K562 (cell line): ENCODE results near the gene PDGFA. TPM values are rescaled to one million over a fixed set of nuclear protein-coding genes. Genes with fewer than 3 reads are reported as not detected.

Experiments used
- ATAC-seq: fragments of 200-7000 bp; cut with Tn5 transposase; 3 replicates; pipeline ENCODE4 v1.9.1; 2020; ENCODE audit warnings: moderate library complexity
- BruUV-seq: library from RNA; stranded (reverse); fragments of 400-500 nt; replicated peaks from 2 replicates; lab custom pipeline; 2021; lab: Mats Ljungman, UMichigan
- CTCF ChIA-PET: fragments of 300-600 bp; formaldehyde crosslinking; extraction: SDS; loops from one replicate; lab custom pipeline; 2021; ENCODE audit warnings: low intra/inter-chr PET ratio; lab: Yijun Ruan, JAX
- POLR2A ChIA-PET: fragments of 300-600, 350-650 bp; sonication (Branson Sonifier 250); formaldehyde crosslinking; extraction: SDS; loops from one replicate; lab custom pipeline; 2021; ENCODE audit warnings: antibody characterized with exemption, inconsistent platforms; lab: Yijun Ruan, JAX
- DNase-seq, 4 experiments: peaks; one replicate each; pipeline versions ENCODE4 v3.0.0 to v3.0.0-alpha.2; 2011 to 2018; ENCODE audit warnings: low spot score in 3 of 4, mixed read lengths in 3 of 4; ENCODE audit errors: extremely low read depth in 1 of 4
- FAIRE-seq: peaks from 2 replicates; lab custom pipeline; 2011; peaks lifted over from hg19 to GRCh38; lab: Jason Lieb, UNC
- H2AFZ ChIP-seq: 2 replicates; pipeline ENCODE4 v1.6.0; 2011; ENCODE audit warnings: low read depth, low read length, control low read depth, inconsistent platforms
- H3K27ac ChIP-seq: fragments of 200-600 bp; 3 replicates; pipeline ENCODE4 v1.8.0; 2011; ENCODE audit warnings: low read depth, mild to moderate bottlenecking, control low read depth, inconsistent platforms, low read length, moderate library complexity, mixed read lengths; ENCODE audit errors: extremely low read depth
- H3K27me3 ChIP-seq, 2 experiments: fragments of 300-600 bp in 1 of 2; 2 replicates in 1 of 2; 3 replicates in 1 of 2; pipeline versions ENCODE4 v1.6.0 to v1.8.0; 2011; ENCODE audit warnings: inconsistent platforms in 2 of 2, low read length in 2 of 2, mild to moderate bottlenecking in 1 of 2, mixed read lengths in 1 of 2, moderate library complexity in 1 of 2; ENCODE audit not compliant: control insufficient read depth in 2 of 2, insufficient read depth in 2 of 2
- H3K36me3 ChIP-seq: fragments of 300-600 bp; 3 replicates; pipeline ENCODE4 v1.8.0; 2011; ENCODE audit warnings: mild to moderate bottlenecking, low read length, inconsistent platforms; ENCODE audit not compliant: control insufficient read depth, insufficient read depth
- H3K4me1 ChIP-seq, 2 experiments: fragments of 200-600 bp in 1 of 2; replicated peaks in 1 of 2; 2 replicates in 1 of 2; 3 replicates in 1 of 2; pipeline versions ENCODE4 v1.5.1 to v1.8.0; 2011; ENCODE audit warnings: inconsistent platforms in 2 of 2, low read length in 2 of 2, mild to moderate bottlenecking in 1 of 2, mixed read lengths in 1 of 2, moderate library complexity in 1 of 2; ENCODE audit not compliant: control insufficient read depth in 2 of 2, insufficient read depth in 2 of 2
- H3K4me2 ChIP-seq: 2 replicates; pipeline ENCODE4 v1.6.1; 2011; ENCODE audit warnings: low read length, control low read depth, inconsistent platforms, mixed read lengths; ENCODE audit not compliant: insufficient read depth
- H3K4me3 ChIP-seq: fragments of 200-600 bp; sonication (generic), shearing (Covaris generic); 2 replicates; pipeline ENCODE4 v1.5.1; 2016; ENCODE audit warnings: control low read depth, inconsistent platforms
- H3K79me2 ChIP-seq: fragments of 200-600 bp; 3 replicates; pipeline ENCODE4 v1.8.0; 2011; ENCODE audit warnings: low read length, inconsistent platforms; ENCODE audit not compliant: control insufficient read depth, insufficient read depth
- H3K9ac ChIP-seq, 2 experiments: 2 replicates each; pipeline versions ENCODE4 v1.6.0 to v1.6.1; 2011; ENCODE audit warnings: low read depth in 2 of 2, low read length in 2 of 2, control low read depth in 1 of 2, inconsistent platforms in 1 of 2, mild to moderate bottlenecking in 1 of 2, mixed read lengths in 1 of 2; ENCODE audit not compliant: insufficient read depth in 1 of 2
- H3K9me1 ChIP-seq: one replicate; pipeline ENCODE4 v1.6.0; 2011; ENCODE audit warnings: inconsistent platforms, mild to moderate bottlenecking, low read length, moderate library complexity; ENCODE audit not compliant: control insufficient read depth, insufficient read depth
- H3K9me3 ChIP-seq: replicated peaks from 2 replicates; pipeline ENCODE4 v1.5.1; 2011; ENCODE audit warnings: low read depth, low read length, inconsistent platforms; ENCODE audit not compliant: control insufficient read depth, insufficient read depth
- H4K20me1 ChIP-seq: replicated peaks from 2 replicates; pipeline ENCODE4 v1.6.1; 2011; ENCODE audit warnings: low read length, inconsistent platforms, mixed read lengths; ENCODE audit not compliant: control insufficient read depth, insufficient read depth
- RBM15 ChIP-seq: fragments of 200-400 bp; formaldehyde crosslinking; IDR thresholded peaks from 2 replicates; pipeline ENCODE4 v1.6.1; 2018; ENCODE audit warnings: mild to moderate bottlenecking, low read length, moderate library complexity; ENCODE audit not compliant: insufficient read depth
- WGBS: fragments of 100-300 bp; shearing (Covaris generic); methylation state at CpG from one replicate; pipeline ENCODE4 v1.1.6; 2016; ENCODE audit warnings: low coverage, mixed read lengths; ENCODE audit not compliant: insufficient coverage; ENCODE audit errors: missing lambda C conversion rate; 5-methylcytosine and 5-hydroxymethylcytosine counted together
- in situ Hi-C: fragments of 300-500 bp; cut with MboI; formaldehyde crosslinking; loops from 4 replicates; pipeline ENCODE4 v1.15.0; 2018; ENCODE audit warnings: inconsistent platforms, mixed read lengths
- intact Hi-C: fragments of 100-400 bp; cut with micrococcal nuclease; formaldehyde crosslinking; loops from 2 replicates; pipeline ENCODE4 v1.14.2; 2022
- polyA plus RNA-seq, 8 experiments: library from polyadenylated mRNA; depleted of rRNA in 4 of 8; stranded (reverse) in 5 of 8; unstranded in 3 of 8; fragments of >200 nt; fragmentation: Nextera tagmentation in 2 of 8; fragmentation: Illumina TruSeq in 1 of 8; extraction: Ambion mirVana in 2 of 8; extraction: Trizol in 1 of 8; gene quantifications; 2 replicates each; pipeline versions ENCODE4 v1.2.1 to v1.2.3, GENCODE V29; 2011 to 2014; ENCODE audit warnings: inconsistent platforms in 1 of 8, missing spikeins in 1 of 8
- total RNA-seq, 7 experiments: library from RNA; depleted of rRNA in 6 of 7; stranded (reverse); fragments of >200 nt in 6 of 7; fragmentation: Illumina TruSeq in 2 of 7; extraction: Trizol in 2 of 7; gene quantifications; 2 replicates each; pipeline versions ENCODE4 v1.2.1 to v1.2.3, GENCODE V29; 2011 to 2021; ENCODE audit warnings: low replicate concordance in 1 of 7
- TF ChIP-seq, protein P1 (sequence below), 3 experiments: fragments of 200-800 bp in 1 of 3; sonication (Bioruptor generic) in 1 of 3; sonication (generic) in 1 of 3; formaldehyde crosslinking in 1 of 3; IDR thresholded peaks; 2 replicates each; pipeline versions ENCODE4 v1.6.1 to v1.8.0; 2016 to 2022; ENCODE audit warnings: mild to moderate bottlenecking in 2 of 3, missing compliant biosample characterization in 2 of 3, missing genetic modification characterization in 2 of 3, missing genetic modification reagents in 1 of 3
- TF ChIP-seq, protein P2 (sequence below), 2 experiments: fragments of 450-650 bp in 1 of 2; sonication (generic) in 1 of 2; formaldehyde crosslinking; conservative IDR thresholded peaks; 2 replicates each; pipeline versions ENCODE4 v1.4.0 to v1.8.1; 2020 to 2022; ENCODE audit warnings: mild to moderate bottlenecking in 1 of 2, missing genetic modification reagents in 1 of 2

Gene PDGFA
- total and polyA plus RNA-seq, 9 of the 15 experiments (the other 6 are each of a cell fraction or from before 2014, with no cell fraction given): 2.5 to 10.2 (median 4.6) TPM

DNA sequence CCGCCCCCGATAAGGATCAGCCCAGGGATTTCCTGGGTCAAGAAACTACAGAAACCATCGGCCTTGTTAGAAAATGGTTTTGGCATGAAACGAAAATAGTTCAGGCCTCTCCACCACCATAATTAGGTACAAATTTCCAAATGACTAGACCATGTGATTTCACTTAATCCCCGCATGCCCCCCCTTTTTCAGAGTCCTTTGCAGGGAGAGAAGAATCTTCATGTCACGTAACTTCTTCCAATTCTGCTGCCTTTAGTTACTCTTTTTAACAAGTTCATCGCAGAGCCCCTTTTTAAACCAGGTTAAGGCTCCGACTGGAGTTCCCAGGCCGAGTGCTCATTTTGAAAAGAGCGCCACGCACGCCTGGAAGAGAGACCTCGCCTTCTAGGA is 3.4 kb downstream of the PDGFA start:
- Histone ChIP-seq H3K9me3 (no peaks in the 10 kb centered on the region), H3K4me1 (peaks cover 0 to 55% of the 10 kb centered on the region in 2 experiments; a peak in 3 of 5 replicates), H3K27me3 (peaks cover 0 to 8% of the 10 kb centered on the region in 2 experiments; a peak in 2 of 5 replicates), H3K36me3 (no peaks in the 10 kb centered on the region), H3K27ac (no peak overlapping the region), H4K20me1 (peaks cover 13% of the 10 kb centered on the region; the same call in 1 of the 2 replicates), H3K79me2 (peaks cover 7% of the 10 kb centered on the region; the same call in 1 of the 3 replicates), H2AFZ (no peak overlapping the region), H3K9me1 (no peaks in the 10 kb centered on the region), H3K4me3 (no peak overlapping the region), H3K4me2 (no peak overlapping the region), H3K9ac (no peak overlapping the region)
- 21% methylated on average over 5 of the region's 13 CpGs for WGBS
- intact Hi-C loops: loop anchor here (5.0 kb wide), 1 partner anchor 121 kb away; no protein-coding TSS in a partner anchor
- no peak for DNase-seq
- BruUV-seq: no TSS peak
- in situ Hi-C loops: no loop called here
- CTCF ChIA-PET: no interaction called here
- no peak for ATAC-seq
- POLR2A ChIA-PET: no interaction called here
- TF ChIP-seq RBM15: no peak
- TF ChIP-seq, protein P1, sequence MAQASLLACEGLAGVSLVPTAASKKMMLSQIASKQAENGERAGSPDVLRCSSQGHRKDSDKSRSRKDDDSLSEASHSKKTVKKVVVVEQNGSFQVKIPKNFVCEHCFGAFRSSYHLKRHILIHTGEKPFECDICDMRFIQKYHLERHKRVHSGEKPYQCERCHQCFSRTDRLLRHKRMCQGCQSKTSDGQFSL (CRISPR knock-in tag; IDR thresholded peaks at IDR 0.05): no peak
- TF ChIP-seq, protein P1 (tag; IDR thresholded peaks at IDR 0.05): peak in 1 of 2 experiments; percentile 4; a peak in 1 of 4 replicates
- peak; percentile 49 for FAIRE-seq

DNA sequence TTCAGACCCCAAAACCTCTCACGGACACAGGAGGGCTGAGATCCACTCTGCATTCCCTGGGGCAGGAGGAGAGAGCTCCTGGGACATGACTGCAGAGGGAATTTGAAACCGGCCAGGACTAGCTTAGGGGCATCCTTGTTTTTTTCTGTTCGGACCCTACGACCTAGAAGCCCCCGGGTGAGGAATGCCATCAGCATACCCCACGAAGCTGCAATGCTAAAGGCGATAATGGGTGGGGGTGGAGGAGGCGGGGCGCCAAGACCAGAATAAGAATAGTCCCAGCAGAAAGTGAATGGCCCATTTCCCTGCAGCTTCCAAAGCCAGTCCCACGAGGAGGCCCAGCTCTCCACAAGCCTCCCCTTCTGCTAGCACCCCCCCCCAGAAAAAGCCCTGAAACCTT is 4.0 kb downstream of the PDGFA start:
- peaks cover 7% of the 10 kb centered on the region; the same call in 1 of the 3 replicates for H3K79me2 ChIP-seq
- H4K20me1 ChIP-seq: peaks cover 13% of the 10 kb centered on the region; the same call in 1 of the 2 replicates
- in situ Hi-C loops (no loop called here), intact Hi-C loops (loop anchor here (5.0 kb wide), 1 partner anchor 122 kb away; no protein-coding TSS in a partner anchor)
- H3K4me3 ChIP-seq: no peak overlapping the region
- BruUV-seq: no TSS peak
- no peak for ATAC-seq
- no peak overlapping the region for H3K9ac ChIP-seq
- H3K9me3 ChIP-seq: no peaks in the 10 kb centered on the region
- CTCF ChIA-PET: no interaction called here
- H3K4me1 ChIP-seq: peaks cover 0 to 52% of the 10 kb centered on the region in 2 experiments; a peak in 3 of 5 replicates
- no peaks in the 10 kb centered on the region for H3K9me1 ChIP-seq
- peaks cover 0 to 2% of the 10 kb centered on the region in 2 experiments; a peak in 1 of 5 replicates for H3K27me3 ChIP-seq
- no peak overlapping the region for H3K27ac ChIP-seq
- FAIRE-seq: no peak
- DNase-seq: no peak
- TF ChIP-seq, protein P2, sequence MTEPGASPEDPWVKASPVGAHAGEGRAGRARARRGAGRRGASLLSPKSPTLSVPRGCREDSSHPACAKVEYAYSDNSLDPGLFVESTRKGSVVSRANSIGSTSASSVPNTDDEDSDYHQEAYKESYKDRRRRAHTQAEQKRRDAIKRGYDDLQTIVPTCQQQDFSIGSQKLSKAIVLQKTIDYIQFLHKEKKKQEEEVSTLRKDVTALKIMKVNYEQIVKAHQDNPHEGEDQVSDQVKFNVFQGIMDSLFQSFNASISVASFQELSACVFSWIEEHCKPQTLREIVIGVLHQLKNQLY (CRISPR knock-in tag; conservative IDR thresholded peaks at IDR 0.05): no peak
- H3K36me3 ChIP-seq: no peaks in the 10 kb centered on the region
- H2AFZ ChIP-seq: no peak overlapping the region
- H3K4me2 ChIP-seq: no peak overlapping the region
- POLR2A ChIA-PET: interaction anchor here (0.6 kb wide), 1 partner anchor 144 kb away, joined by 3 read pairs; no protein-coding TSS in a partner anchor
- WGBS: 57% methylated on average over 8 of the region's 10 CpGs
